BE2C (cell line): ENCODE measurements around the gene SGCA.

Experiments used
- DNase-seq: peaks from one replicate; pipeline ENCODE4 v3.0.0-alpha.2; 2020
- H3K27me3 ChIP-seq: fragments of 250-450 bp; sonication (Bioruptor Pico); 2 replicates; pipeline ENCODE4 v1.5.1; 2020; ENCODE audit warnings: mild to moderate bottlenecking
- H3K36me3 ChIP-seq: fragments of 250-450 bp; sonication (Bioruptor Pico); 2 replicates; pipeline ENCODE4 v1.5.1; 2020; ENCODE audit warnings: mild to moderate bottlenecking
- H3K4me1 ChIP-seq: fragments of 250-450 bp; sonication (Bioruptor Pico); 2 replicates; pipeline ENCODE4 v1.5.1; 2020
- H3K4me3 ChIP-seq: 2 replicates; pipeline ENCODE4 v1.5.1; 2011; ENCODE audit warnings: low read depth, low read length
- H3K9me3 ChIP-seq: fragments of 250-450 bp; sonication (Bioruptor Pico); 2 replicates; pipeline ENCODE4 v1.5.1; 2020
- TF ChIP-seq, protein P1 (sequence below): IDR thresholded peaks from 2 replicates; pipeline ENCODE4 v1.5.1; 2012; ENCODE audit warnings: mild to moderate bottlenecking, low read depth, low read length

SGCA gene

DNA sequence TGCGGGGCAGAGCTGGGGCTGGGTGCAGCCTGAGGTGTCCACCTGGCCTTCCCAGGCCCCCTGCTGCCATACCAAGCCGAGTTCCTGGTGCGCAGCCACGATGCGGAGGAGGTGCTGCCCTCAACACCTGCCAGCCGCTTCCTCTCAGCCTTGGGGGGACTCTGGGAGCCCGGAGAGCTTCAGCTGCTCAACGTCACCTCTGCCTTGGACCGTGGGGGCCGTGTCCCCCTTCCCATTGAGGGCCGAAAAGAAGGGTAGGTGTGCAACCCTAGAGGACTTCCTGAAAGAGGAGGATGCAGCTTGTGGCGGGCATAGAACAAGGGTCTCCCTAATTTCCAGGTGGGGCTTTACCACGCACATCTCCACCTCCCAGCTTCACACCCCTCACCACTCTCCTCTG is 2.5 kb downstream of the SGCA start:
- Histone ChIP-seq H3K27me3 (no peaks in the 10 kb centered on the region), H3K4me1 (no peaks in the 10 kb centered on the region; the same call in 1 of the 2 replicates), H3K4me3 (no peak overlapping the region), H3K9me3 (no peaks in the 10 kb centered on the region), H3K36me3 (no peaks in the 10 kb centered on the region)
- no peak for DNase-seq
- TF ChIP-seq, protein P1, sequence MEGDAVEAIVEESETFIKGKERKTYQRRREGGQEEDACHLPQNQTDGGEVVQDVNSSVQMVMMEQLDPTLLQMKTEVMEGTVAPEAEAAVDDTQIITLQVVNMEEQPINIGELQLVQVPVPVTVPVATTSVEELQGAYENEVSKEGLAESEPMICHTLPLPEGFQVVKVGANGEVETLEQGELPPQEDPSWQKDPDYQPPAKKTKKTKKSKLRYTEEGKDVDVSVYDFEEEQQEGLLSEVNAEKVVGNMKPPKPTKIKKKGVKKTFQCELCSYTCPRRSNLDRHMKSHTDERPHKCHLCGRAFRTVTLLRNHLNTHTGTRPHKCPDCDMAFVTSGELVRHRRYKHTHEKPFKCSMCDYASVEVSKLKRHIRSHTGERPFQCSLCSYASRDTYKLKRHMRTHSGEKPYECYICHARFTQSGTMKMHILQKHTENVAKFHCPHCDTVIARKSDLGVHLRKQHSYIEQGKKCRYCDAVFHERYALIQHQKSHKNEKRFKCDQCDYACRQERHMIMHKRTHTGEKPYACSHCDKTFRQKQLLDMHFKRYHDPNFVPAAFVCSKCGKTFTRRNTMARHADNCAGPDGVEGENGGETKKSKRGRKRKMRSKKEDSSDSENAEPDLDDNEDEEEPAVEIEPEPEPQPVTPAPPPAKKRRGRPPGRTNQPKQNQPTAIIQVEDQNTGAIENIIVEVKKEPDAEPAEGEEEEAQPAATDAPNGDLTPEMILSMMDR = no peak

DNA sequence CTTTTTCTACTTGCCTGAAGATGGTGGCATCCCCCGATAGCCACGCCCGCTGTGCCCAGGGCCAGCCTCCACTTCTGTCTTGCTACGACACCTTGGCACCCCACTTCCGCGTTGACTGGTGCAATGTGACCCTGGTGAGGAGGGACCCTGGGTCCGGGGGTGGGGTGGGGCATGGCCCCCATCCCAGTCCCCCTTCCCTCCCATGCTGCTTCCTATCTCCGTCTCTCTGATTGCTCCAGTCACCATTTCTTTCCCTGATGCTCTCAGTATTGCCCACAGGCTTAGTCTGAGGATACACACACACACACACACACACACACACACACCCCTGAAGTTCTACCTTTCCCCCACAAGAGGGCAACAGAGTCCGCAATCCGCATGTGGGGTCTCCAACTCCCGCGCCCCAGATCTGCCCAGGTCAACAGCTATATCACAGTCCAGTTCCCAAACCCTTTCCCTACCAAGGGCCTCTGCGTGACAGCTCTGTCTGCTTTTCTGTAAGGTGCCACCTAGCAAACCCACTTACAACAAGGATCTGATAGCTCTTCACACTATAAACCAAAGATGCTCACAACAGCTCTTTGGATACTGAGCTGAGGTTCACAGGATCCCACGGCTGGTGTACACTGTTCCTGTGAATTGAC is 3.4 kb downstream of the SGCA start:
- TF ChIP-seq, protein P1 = peak; percentile 94
- no peaks in the 10 kb centered on the region for H3K27me3 ChIP-seq
- H3K9me3 ChIP-seq = no peaks in the 10 kb centered on the region
- H3K4me1 ChIP-seq = no peaks in the 10 kb centered on the region; the same call in 1 of the 2 replicates
- peak; percentile 66 for DNase-seq
- H3K36me3 ChIP-seq = no peaks in the 10 kb centered on the region
- no peak overlapping the region for H3K4me3 ChIP-seq

DNA sequence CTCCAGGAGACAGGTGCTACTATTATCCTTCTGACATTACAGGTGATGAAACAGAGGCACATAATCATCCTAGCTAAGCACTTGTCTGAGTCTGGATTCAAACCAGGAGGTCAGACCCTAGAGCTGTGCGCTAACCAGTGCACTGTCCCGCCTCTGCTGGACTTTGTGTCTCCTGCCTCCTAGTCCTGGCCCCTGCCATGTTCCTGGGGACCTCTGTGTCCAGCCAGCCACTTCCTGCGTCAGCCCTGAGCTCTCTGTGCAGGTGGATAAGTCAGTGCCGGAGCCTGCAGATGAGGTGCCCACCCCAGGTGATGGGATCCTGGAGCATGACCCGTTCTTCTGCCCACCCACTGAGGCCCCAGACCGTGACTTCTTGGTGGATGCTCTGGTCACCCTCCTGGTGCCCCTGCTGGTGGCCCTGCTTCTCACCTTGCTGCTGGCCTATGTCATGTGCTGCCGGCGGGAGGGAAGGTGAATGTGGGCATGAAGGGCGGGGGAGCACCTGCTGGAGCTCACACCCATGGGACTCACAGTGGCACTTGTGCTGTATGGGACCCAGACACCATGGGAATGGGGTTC is 4.2 kb downstream of the SGCA start:
- TF ChIP-seq, protein P1 = no peak
- no peak overlapping the region for H3K4me3 ChIP-seq
- H3K27me3 ChIP-seq = no peaks in the 10 kb centered on the region
- H3K4me1 ChIP-seq = no peaks in the 10 kb centered on the region; the same call in 1 of the 2 replicates
- no peaks in the 10 kb centered on the region for H3K36me3 ChIP-seq
- no peak for DNase-seq
- H3K9me3 ChIP-seq = no peaks in the 10 kb centered on the region

DNA sequence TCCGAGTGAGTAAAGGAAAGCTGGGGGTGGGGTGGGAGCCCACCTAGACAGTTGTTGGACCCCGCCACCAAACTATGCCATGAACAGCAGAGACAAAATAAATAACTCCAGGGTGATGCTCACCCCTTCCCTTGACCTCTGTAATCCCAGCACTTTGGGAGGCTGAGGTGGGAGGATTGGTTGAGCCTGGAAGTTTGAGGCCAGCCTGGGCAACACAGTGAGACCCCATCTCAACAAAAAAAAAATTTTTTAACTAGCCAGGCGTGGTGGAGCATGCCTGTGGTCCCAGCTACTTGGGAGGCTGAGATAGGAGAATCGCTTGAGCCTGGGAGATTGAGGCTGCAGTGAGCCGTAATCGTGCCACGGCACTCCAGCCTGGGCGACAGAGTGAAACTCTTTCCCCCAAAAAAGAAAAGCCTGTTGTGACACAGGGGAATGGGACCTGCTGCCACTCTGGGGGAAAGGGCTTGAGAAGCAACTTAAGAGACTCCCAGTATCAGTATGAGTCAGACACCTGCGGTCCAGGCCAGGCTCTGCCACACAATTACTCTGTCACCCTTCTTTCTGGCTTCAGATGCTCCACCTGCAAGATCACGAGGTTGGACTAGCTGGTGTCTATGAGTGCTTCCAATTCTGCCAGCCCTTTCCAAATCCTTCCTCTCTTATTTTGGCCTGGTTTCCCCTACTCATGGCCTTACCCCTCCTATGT is 5.0 kb downstream of the SGCA start:
- no peaks in the 10 kb centered on the region for H3K9me3 ChIP-seq
- H3K27me3 ChIP-seq = no peaks in the 10 kb centered on the region
- H3K36me3 ChIP-seq = no peaks in the 10 kb centered on the region
- no peak for DNase-seq
- H3K4me1 ChIP-seq = no peaks in the 10 kb centered on the region; the same call in 1 of the 2 replicates
- H3K4me3 ChIP-seq = no peak overlapping the region
- TF ChIP-seq, protein P1 = no peak

DNA sequence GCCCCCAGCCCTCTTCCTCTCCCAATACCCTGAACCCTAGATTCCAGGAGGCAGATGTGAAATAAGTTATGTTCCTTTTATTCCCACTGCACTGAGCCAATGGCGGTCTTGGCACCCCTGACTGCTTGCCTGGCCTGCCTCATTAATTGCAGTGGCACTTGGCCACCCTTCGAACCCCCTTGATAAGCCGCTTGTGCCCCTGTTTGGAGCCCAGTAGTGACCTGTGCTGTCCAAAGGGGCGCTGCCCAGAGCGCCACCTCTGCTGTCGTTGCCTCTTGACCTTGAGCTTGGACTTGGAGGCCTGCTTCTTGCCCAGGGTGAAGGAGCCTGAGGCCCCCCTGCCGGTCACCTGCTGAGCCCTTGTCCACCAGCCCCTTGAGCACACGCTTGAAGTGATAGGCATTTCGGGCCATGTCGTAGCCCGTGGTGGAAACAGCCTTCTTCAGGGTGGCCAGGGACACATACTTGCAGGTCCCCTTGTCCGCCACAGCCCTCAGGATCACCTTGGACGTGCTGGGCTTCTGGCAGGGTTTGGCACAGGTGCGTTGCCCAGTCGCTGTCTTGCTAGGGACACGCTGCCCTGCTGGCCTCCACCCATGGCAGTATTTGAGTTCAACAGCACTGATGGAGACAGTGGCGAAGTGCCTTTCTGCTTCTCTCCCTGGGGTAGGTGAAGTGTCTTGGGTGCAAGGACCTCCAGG is 5.7 kb downstream of the SGCA start:
- Histone ChIP-seq H3K9me3 (no peaks in the 10 kb centered on the region), H3K27me3 (no peaks in the 10 kb centered on the region), H3K36me3 (no peaks in the 10 kb centered on the region), H3K4me3 (no peak overlapping the region), H3K4me1 (no peaks in the 10 kb centered on the region; the same call in 1 of the 2 replicates)
- TF ChIP-seq, protein P1 = no peak
- no peak for DNase-seq
